Loucy (cell line): ENCODE data around the gene KRABD2.

Experiments used
- CTCF ChIP-seq: fragments of 200-600 bp; sonication (generic); conservative IDR thresholded peaks from 2 replicates; pipeline ENCODE4 v1.5.1; 2014; ENCODE audit warnings: mild to moderate bottlenecking, antibody characterized with exemption, low read length
- EZH2phosphoT487 ChIP-seq: fragments of 200-600 bp; IDR thresholded peaks from 2 replicates; pipeline ENCODE4 v1.6.1; 2018; ENCODE audit warnings: antibody characterized with exemption, mild to moderate bottlenecking, moderate library complexity, borderline replicate concordance

DNA sequence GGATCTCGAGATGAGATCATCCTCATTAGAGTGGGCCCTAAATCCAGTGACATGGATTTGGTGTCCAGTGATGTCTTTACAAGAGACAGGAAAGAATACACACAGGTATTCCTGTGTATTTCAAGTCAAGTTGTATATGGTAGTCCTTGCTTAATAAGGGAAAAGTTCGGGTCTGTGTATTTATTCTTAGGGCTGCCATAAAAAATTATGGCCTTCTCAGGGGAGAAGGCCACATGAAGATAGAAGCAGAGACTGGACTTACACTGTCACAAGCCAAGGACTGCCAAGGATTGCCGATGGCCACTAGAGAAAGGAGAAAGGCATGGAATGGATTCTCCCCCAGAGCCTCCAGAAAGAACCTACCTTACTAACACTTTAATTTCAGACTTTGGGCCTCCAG is 8.3 kb downstream of the KRABD2 start:
- no peak for TF ChIP-seq CTCF
- TF ChIP-seq EZH2phosphoT487: no peak
